OCI-LY1 (cell line): Measurements from ENCODE around the gene SPOP.

Experiments
- H2AFZ ChIP-seq: fragments of 200-600 bp; sonication (generic), shearing (Covaris generic); 2 replicates; pipeline ENCODE4 v1.6.0; 2014; ENCODE audit warnings: antibody characterized with exemption, mild to moderate bottlenecking, low read length
- H3F3A ChIP-seq: fragments of 200-600 bp; sonication (generic), shearing (Covaris generic); 2 replicates; pipeline ENCODE4 v1.6.0; 2014; ENCODE audit warnings: mild to moderate bottlenecking, antibody characterized with exemption, low read length, moderate library complexity; ENCODE audit not compliant: insufficient read depth
- H3K27ac ChIP-seq: fragments of 200-600 bp; sonication (generic); 2 replicates; pipeline ENCODE4 v1.5.1; 2014; ENCODE audit warnings: low read length, mixed run types, mild to moderate bottlenecking, low read depth; ENCODE audit not compliant: poor library complexity, severe bottlenecking
- H3K27me3 ChIP-seq: fragments of 200-600 bp; sonication (generic); 2 replicates; pipeline ENCODE4 v1.6.0; 2014; ENCODE audit warnings: antibody characterized with exemption, mild to moderate bottlenecking, low read length, moderate library complexity; ENCODE audit not compliant: insufficient read depth
- H3K36me3 ChIP-seq: fragments of 200-600 bp; sonication (generic); 2 replicates; pipeline ENCODE4 v1.6.1; 2014; ENCODE audit warnings: mild to moderate bottlenecking, antibody characterized with exemption, low read length, moderate library complexity, mixed read lengths; ENCODE audit not compliant: insufficient read depth
- H3K4me1 ChIP-seq: fragments of 200-600 bp; sonication (generic); 2 replicates; pipeline ENCODE4 v1.5.1; 2014; ENCODE audit warnings: mild to moderate bottlenecking, low read length, moderate library complexity; ENCODE audit not compliant: insufficient read depth, severe bottlenecking
- H3K4me2 ChIP-seq: fragments of 200-600 bp; sonication (generic), shearing (Covaris generic); 2 replicates; pipeline ENCODE4 v1.6.1; 2014; ENCODE audit warnings: low read length
- H3K4me3 ChIP-seq: fragments of 200-600 bp; sonication (generic); 2 replicates; pipeline ENCODE4 v1.5.1; 2014; ENCODE audit warnings: low read length, low read depth, mild to moderate bottlenecking, mixed read lengths; ENCODE audit not compliant: poor library complexity, severe bottlenecking
- H3K79me2 ChIP-seq: fragments of 200-600 bp; shearing (Covaris generic); 2 replicates; pipeline ENCODE4 v1.6.1; 2016; ENCODE audit warnings: mixed run types, low read length, mixed read lengths; ENCODE audit not compliant: insufficient read depth
- H3K9ac ChIP-seq: fragments of 200-600 bp; sonication (generic), shearing (Covaris generic); 2 replicates; pipeline ENCODE4 v1.6.1; 2014; ENCODE audit warnings: mild to moderate bottlenecking, low read length, mixed read lengths
- H3K9me2 ChIP-seq: fragments of 200-600 bp; sonication (generic), shearing (Covaris generic); 2 replicates; pipeline ENCODE4 v1.6.1; 2014; ENCODE audit warnings: low read depth, mild to moderate bottlenecking, low read length, mixed read lengths
- H3K9me3 ChIP-seq: fragments of 200-600 bp; shearing (Covaris generic); 2 replicates; pipeline ENCODE4 v1.6.1; 2014; ENCODE audit warnings: low read length, mixed read lengths
- H4K20me1 ChIP-seq: fragments of 200-600 bp; sonication (generic), shearing (Covaris generic); 2 replicates; pipeline ENCODE4 v1.6.0; 2016; ENCODE audit warnings: mild to moderate bottlenecking, low read length; ENCODE audit not compliant: insufficient read depth
- CTCF ChIP-seq: fragments of 200-600 bp; sonication (generic), shearing (Covaris generic); IDR thresholded peaks from 2 replicates; pipeline ENCODE4 v1.5.1; 2017; ENCODE audit warnings: mild to moderate bottlenecking, antibody characterized with exemption, low read length, moderate library complexity, mixed read lengths
- EZH2 ChIP-seq: fragments of 200-600 bp; sonication (generic), shearing (Covaris generic); IDR thresholded peaks from 2 replicates; pipeline ENCODE4 v1.8.0; 2017; ENCODE audit warnings: borderline replicate concordance, mixed run types, mild to moderate bottlenecking, antibody characterized with exemption, low read length, moderate library complexity, mixed read lengths

SPOP gene

GRCh38 chr17:49621420-49621819 lies 56.5 kb downstream of the SPOP start:
- H3K4me2 ChIP-seq, result no peak overlapping the region
- H3F3A ChIP-seq, result no peaks in the 10 kb centered on the region
- 0 out of 2 replicates have a peak, but pooled peaks cover 7% of the 10 kb centered on the region for H3K79me2 ChIP-seq
- no peak overlapping the region for H3K27ac ChIP-seq
- H2AFZ ChIP-seq, result no peak overlapping the region
- no peaks in the 10 kb centered on the region for H3K9me2 ChIP-seq
- H3K9me3 ChIP-seq, result no peaks in the 10 kb centered on the region
- H3K27me3 ChIP-seq, result no peaks in the 10 kb centered on the region
- H3K36me3 ChIP-seq, result peaks cover 50% of the 10 kb centered on the region
- no peaks in the 10 kb centered on the region for H3K4me1 ChIP-seq
- TF ChIP-seq CTCF (no peak), EZH2 (no peak)
- no peaks in the 10 kb centered on the region for H4K20me1 ChIP-seq
- H3K9ac ChIP-seq, result no peak overlapping the region
- no peak overlapping the region for H3K4me3 ChIP-seq

GRCh38 chr17:49618028-49618611 lies 59.8 kb downstream of the SPOP start:
- Histone ChIP-seq H3K36me3 (peaks cover 67% of the 10 kb centered on the region), H3K9me2 (no peaks in the 10 kb centered on the region), H4K20me1 (no peaks in the 10 kb centered on the region), H3K27ac (no peak overlapping the region), H3K4me1 (no peaks in the 10 kb centered on the region), H3K9ac (no peak overlapping the region), H3K27me3 (no peaks in the 10 kb centered on the region), H3F3A (no peaks in the 10 kb centered on the region), H2AFZ (no peak overlapping the region), H3K9me3 (no peaks in the 10 kb centered on the region), H3K4me2 (no peak overlapping the region), H3K4me3 (no peak overlapping the region), H3K79me2 (no peaks in the 10 kb centered on the region)
- TF ChIP-seq CTCF, result no peak

GRCh38 chr17:49616601-49617131 lies 61.2 kb downstream of the SPOP start:
- Histone ChIP-seq H3K27ac (no peak overlapping the region), H3K36me3 (peaks cover 63% of the 10 kb centered on the region), H3K9ac (no peak overlapping the region), H3K9me2 (no peaks in the 10 kb centered on the region), H3K27me3 (no peaks in the 10 kb centered on the region), H3K79me2 (no peaks in the 10 kb centered on the region), H3K4me2 (no peak overlapping the region), H3K4me3 (no peak overlapping the region), H4K20me1 (no peaks in the 10 kb centered on the region), H3K4me1 (no peaks in the 10 kb centered on the region), H3F3A (no peaks in the 10 kb centered on the region), H3K9me3 (no peaks in the 10 kb centered on the region), H2AFZ (no peak overlapping the region)
- no peak for TF ChIP-seq CTCF
- TF ChIP-seq EZH2, result no peak
